Measurements from ENCODE around the gene YES1. TPM values are rescaled to one million over a fixed set of nuclear protein-coding genes. Genes with fewer than 3 reads are reported as not detected.
"Not testable (repeated sequence)": the region's sequence is repeated elsewhere in the genome, so short reads cannot be mapped to it uniquely, and the experiment has no call there.

YES1 gene
- polyA plus RNA-seq, 5 donors, result 44.0 to 75.4 (median 59.9) TPM

DNA sequence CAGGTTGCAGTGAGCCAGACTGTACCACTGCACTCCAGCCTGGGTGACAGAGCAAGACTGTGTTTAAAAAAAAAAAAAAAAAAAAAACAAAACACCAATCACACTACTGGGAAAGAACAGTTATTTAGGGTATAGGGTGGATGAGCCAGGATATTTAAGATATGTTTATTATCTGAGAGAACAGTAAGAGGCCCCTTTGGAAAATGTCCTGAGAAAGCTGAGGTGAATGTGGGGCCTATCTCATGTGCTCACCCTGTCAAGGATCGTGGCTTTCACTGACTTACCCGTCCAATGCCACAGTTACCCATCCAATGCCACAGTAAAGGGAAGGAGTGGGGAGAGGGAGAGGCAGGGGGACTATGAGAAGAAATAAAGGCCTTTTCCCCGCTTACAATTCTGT is 79.7 kb downstream of the YES1 start:
- DNase-seq, result no peak

DNA sequence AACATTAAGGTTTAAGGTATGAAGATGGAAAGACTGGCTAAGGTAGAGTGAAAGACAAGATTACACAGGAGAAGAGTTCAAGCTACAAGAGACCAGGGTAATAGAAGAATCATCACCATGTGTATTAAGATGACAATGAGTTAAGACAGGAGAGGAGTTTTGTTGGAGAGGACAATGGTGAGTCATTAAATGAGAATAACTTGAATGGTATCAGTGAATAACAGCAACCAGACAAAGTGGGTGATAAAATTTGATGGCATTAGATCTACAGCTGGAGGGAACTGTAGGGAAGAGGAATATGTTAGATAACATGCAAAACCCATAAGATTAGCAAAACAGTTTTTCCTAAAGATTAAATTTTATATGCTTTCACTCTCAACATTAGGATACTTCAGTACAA is 80.9 kb downstream of the YES1 start:
- DNase-seq, result no peak

DNA sequence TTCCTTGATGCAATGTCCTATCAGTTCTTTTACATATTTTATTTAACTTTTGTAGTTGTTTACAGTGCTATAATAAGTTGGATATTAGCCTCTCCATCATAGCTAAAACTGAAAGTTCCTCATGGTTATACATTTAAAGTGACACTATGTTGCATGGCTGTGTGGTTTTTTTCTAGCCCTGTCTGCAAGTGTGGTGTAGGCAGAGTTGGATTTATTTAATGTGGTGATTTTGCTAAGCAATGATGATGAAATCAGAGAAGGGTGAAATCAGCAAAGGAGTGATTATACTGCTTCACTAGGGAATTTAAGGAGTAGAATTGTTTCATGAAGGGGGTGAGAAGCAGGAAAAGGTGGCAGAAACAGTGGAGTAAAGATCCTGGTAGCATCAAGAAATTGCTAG is 81.3 kb downstream of the YES1 start:
- DNase-seq, result no peak

DNA sequence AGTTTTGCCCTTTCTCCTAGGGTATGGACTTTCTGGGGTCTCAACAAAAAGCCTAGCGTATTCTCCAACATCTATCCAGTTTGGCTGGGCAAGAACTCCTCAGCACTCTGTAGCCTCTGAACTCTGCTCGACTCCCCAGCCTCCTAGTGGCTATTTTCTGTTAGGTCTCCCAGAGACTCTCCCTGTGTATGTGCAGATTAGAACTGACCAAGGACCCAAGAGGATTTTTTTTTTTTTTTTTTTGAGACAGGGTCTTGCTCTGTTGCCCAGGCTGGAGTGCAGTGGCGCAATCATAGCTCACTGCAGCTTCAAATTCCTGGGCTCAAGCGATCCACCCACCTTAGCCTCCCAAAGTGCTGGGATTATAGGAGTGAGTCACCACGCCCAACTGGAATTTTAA is 81.9 kb downstream of the YES1 start:
- DNase-seq, result not testable (repeated sequence)

DNA sequence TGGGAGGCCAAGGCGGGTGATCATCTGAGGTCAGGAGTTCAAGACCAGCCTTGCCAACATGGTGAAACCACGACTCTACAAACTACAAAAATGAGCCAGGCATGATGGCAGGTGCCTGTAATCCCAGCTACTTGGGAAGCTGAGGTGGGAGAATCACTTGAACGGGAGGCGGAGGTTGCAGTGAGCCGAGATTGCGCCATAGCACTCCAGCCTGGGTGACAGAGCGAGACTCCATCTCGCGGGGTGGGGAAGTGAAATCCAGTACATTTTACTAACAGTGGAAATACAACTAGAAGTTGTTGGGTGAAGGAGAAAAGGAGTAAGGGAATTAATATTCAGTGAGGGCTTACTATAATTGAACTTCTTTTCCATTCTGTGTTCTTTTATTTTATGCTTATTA is 86.4 kb downstream of the YES1 start:
- DNase-seq, result no peak

DNA sequence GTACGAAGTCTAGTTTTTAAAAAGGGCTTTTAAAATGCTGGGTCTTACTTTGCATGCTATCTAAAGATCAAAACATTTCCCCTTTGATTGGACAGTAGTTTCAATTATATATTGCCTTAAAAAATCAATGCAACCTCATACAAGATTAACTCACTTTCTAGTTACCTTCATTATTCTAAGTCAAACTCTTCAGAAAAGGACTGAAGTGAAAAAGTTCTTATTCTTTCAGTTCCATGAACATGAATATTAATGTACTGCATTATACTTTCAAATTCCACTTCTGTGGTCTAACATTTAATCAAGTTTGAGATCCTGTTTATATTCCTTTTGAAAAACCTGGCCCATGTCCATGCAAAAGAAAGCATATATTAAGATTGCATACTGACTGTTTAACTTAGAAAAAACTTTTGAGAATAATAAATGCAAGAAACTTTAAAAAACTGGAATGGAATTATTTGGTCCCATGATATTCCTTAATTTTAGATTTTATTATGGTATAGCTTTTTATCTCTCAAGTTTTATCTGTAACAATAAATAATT is 88.4 kb downstream of the YES1 start:
- no peak for DNase-seq

DNA sequence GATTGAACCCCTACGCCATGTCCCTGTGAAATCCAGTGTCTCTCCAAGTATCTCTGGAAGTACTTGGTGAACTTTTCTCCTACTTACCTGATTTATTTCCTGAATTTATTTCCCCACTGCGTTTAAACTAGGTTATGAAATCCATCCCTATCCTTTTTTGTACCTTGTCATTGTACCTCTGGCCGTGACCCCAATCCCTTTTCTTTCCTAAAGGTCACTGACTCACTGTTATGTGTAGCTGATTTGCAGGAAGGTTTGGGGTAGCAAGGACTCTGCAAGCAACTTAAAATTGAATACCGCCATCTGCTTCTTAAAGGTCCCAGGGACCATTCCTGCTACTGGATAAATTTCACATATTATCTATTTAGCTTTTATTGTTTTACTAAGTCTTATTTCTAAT is 95.0 kb downstream of the YES1 start:
- DNase-seq, result no peak

DNA sequence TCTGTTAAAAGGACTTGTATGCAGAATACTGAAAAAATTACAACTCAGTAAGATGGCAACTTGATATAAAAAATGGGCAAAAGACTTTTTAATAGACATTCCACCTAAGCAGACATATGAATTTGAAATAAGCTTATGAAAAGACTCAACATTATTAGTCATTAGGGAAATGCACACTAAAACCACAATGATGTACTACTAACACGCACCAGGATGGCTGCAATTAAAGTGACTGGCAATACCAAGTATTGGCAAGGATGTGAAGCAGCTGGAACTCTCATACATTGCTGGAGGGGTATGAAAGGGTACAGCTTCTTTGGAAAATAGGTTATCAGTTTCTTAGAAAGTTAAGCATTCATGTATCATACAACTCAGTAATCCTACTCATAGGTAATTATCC is 96.4 kb downstream of the YES1 start:
- no peak for DNase-seq

DNA sequence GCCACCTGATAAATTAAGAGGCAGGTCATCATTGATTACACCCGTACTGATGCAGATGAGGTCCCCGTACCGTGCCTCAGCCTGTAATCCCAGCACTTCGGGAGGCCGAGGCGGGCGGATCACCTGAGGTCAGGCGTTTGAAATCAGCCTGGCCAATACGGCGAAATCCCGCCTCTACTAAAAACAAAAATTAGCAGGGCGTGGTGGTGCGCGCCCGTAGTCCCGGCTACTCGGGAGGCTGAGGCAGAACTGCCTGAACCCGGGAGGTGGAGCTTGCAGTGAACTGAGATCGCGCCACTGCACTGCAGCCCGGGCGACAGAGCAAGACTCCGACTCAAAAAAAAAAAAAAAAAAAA is 98.9 kb downstream of the YES1 start:
- no peak for DNase-seq

DNA sequence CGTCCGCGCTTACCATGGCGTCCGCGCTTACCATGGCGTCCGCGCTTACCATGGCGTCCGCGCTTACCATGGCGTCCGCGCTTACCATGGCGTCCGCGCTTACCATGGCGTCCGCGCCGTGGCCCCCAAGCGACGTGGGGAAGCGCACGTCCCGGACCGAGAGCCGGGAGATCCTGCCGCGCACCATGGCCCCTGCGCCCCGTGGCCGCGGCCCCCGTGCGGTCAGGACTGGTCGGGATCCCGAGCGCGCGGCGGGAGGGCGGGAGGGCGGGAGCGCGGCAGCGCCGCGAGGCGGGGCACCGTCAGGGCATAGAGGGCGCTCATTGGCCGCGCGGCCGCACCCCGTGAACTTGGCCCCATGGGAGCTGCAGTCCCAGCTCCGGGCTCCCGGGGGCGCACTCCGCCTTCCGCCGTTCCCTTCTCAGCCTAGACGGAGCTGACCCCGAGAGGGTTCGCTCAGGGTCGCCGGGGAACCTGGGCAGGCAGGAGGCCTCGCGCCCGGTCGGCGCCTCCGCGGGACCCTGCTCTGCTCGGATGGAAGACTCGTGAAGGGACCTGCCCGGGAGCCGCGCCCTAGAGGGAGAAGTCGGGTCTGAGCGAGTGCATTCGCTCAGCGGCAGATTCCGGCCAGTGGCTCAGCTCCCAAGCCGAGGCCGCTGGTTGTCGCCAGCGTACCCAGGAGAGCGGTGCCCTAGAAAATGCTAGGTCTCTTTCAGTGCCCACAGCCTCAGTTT is 99.5 kb downstream of the YES1 start, which contains the start of gene ENOSF1:
ENOSF1 (minus strand) TSS at position 230 of the 734 bp plus-strand sequence; CDS start at position 187, 43 bp downstream.
- DNase-seq, result peak; percentile 75 to 85

DNA sequence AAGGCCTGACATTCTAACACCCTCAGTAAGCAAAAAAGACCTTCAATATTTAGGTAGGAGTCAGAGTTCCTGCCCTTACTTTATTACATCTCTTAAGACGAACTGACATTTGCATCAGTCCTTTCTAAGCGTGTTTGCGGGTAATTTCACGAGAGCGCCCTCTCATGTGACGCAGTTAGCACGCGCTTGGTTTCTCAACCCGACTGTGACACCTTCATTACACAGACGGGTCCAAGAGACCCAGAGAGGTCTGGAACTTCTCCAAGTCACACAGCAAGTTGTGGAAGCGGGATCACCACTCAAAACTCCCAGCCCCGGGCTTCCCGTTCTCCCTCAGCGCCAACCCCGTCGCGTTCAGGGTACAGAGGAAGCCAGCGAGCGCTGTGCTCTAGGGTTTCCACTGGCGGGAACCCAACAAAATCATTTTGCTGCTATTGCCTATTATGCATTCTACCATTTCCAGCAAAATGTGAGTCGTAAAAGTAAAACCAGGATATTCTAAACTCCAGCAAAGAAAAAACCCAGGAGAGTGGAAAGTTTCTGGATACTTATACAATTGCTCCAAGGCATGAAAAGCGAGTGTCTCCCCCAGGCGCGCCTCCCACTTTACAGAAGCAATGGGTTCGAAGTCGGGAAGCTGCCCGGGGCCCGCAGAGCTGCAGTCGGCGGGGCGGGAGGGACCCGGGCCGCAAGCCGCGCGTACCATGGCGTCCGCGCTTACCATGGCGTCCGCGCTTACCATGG is 100.2 kb downstream of the YES1 start:
- peak; percentile 76 for DNase-seq

DNA sequence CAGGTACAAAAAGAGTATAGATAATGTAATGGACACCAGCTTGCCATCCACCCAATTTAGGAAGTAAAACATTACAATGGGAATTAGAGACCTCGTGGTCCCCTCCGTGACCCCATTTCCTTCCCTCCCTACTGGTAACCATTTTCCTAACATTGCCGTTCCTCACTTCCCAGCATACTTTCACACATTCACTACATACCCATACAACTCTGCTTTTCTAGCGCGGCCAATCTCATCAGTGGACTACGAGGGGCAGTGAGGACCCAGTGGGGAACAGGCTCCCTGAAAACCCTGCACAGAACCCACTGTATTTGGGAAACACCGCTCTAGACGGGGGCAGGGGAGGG is 100.8 kb downstream of the YES1 start:
- DNase-seq, result peak in 1 of 2 donors; percentile 42

DNA sequence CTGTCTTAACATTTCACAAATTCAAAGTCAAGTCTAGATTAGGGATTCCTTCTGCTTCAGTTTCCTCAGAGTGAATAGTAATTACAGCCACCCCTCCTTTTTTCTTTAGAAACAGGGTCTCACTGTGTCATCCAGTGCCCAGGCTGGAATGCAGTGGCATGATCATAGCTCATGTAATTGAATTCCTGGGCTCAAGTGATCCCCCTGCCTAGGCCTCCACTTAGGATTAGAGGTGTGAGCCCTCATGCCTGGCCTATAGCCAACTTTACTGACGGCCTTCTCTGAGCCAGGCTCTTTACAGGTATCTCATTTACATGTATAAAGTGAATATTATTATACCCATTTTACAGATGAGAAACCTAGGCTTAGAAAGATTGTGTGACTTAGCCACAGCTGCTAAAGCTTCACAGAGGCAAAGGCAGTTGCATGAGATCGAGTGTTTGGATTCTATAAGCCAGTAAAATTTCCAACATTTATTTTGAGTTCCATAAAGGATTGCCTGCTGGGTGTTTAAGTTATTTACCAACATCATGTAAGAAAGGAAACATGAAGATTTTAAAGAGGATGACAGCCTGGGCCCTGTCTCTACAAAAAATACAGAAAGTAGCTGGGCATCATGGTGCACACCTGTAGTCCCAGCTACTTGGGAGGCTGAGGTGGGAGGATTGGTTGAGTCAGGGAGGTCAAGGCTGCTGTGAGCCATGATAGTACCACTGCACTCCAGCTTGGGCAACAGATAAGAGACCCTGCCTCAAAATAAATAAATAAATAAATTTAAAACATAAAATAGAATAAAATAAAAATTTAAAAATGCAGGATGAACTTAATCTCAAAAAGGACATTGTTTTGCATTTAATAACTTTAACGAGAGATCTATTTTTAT is 101.4 kb downstream of the YES1 start:
- no peak for DNase-seq

DNA sequence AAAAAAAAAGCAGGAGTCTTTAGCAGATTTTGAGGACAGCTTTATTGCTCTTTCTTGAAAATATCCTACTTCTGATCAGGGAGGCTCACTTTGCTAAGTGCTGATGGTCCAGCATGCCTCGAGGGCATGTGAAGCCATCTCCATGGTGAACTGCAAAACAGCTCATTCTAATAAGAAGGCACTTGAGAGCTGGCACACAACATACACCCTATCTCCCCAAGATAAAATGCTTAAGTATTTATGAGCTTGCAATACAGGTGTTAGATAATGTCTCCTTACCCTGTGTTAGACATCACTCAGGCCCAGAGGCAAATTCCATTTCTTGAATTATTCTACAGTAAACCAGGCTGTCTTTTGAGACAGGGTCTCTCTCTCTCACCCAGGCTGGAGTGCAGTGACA is 102.3 kb downstream of the YES1 start:
- DNase-seq, result no peak

DNA sequence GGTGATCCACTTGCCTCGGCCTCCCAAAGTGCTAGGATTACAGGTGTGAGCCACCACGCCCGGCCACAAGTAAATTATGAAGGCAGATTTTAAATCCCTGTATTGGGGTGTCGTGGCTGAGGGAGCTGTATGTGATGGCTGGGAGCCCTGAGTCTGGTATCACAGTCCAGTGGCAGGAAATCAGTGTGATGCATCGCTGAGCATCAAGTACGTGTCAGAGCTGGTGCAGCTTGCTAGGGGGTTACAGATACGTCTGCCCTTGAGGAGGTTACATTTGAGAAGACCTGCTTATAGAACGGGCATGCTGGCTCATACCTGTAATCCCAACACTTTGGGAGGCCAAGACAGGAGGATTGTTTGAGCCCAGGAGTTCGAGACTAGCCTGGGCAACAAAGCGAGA is 103.9 kb downstream of the YES1 start:
- DNase-seq, result no peak

DNA sequence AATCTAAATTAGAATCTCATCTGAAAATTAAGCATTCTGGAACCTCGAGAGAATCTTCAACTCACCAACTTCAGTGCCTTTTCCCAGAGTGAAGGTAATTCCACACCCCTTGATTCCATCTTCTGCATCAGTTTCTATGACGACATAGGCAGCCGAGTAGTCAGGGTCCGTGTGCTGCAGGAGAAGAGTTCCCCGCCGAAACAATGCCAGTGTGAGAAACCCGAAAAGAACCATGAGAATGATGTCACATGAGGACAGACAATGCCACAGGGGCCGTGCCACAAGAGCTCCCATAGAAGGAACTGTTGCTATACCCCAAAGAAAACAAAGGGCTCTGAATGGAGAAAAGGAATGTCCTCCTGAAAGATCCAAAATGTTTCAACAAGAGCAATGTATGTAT is 105.6 kb downstream of the YES1 start:
- DNase-seq, result no peak

DNA sequence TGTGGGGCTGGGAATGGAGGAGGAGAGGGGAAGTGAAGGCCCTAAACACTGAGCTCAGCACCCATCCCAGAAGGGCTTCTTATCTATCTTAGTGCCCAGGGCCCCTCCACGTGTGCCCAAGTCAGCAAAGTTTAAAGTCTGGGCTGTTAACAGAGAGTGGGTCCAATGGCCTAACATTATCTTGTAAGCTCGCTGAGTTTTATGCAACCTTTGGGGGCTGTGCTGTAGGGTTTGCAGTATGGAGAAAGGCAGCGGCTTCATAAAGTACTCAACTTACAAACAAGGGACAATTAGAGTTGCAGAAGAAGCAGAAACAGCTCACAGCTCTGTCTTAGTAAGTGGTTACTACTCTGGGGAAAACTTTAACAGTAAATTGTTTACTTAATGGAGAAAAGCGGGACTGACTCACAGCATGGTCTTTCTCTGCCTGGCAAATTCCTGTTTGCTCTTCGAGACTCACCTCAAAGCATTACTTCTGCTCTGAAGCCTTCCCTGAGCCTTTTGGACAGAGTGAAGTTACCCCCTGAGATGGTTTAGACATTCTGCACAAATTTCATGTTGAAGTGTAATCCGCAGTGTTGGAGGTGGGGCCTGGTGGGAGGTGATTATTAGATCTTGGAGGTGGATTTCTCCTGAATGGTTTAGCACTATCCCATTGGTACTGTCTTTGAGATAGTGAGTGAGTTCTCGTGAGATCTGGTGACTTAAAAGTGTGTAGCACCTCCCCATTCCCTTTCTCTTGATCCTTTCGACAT is 108.7 kb downstream of the YES1 start:
- DNase-seq, result no peak

DNA sequence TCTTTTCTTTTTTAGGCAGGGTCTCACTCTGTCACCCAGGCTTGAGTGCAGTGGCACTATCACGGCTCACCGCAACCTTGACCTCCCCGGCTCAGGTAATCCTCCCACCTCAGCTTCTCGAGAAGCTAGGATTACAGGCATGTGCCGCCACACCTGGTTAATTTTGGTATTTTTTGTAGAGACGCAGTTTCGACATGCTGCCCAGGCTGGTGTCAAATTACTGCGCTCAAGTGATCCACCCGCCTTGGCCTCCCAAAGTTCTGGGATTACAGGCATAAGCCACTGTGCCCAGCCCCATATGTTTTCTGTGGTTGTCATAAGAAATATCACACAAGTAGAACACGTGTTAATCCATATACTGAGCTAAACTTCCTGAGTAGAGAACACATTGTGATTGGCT is 114.2 kb downstream of the YES1 start:
- no peak for DNase-seq

DNA sequence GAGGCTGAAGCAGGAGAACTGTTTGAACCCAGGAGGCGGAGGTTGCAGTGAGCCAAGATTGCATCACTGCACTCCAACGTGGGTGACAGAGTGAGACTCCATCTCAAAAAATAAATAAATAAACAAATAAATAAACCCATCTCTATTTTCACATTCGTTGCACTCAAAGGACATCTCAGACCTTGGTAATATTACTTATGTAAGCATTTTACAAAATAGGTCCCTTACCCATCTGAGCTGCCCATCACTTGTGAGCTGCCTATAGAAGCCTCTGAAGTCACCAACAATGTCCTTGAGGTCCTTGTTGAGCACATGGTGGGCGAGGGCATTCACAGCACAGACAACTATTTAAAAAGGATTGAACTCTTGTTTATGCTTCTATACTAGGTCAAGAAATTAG is 115.0 kb downstream of the YES1 start:
- DNase-seq, result no peak

DNA sequence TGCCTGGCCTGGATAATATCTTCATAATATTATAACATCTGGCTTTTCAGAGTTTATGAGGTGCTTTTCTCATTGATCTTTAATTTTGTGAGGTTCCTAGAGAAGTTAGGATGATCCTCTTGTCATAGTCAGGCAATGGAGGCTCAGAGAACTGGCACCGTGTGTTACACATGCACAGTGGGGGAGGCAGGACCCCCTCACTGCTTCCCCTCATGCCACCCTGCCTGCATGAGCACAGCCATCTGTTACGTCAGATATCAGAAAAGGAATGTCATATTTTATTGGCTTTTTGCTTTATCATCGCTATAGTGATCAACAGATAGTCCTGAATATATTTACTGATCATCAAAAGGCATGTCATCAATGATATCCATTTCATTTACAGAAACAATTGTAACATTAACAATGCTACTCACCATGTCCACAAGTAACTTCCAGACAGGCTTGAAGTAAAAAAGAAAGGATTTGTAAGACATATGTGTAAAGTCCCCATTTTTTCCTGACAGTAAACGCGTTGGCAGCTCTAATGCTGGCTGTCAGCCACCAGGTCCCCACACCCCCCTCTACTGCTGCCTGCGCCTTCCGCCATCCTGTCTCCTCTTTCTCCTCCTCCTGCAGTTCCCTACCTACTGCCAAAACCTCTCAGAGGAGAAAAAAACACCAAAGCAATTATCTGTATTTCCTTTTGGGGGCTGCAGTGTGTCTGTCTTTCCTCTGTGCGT is 118.4 kb downstream of the YES1 start:
- no peak for DNase-seq

DNA sequence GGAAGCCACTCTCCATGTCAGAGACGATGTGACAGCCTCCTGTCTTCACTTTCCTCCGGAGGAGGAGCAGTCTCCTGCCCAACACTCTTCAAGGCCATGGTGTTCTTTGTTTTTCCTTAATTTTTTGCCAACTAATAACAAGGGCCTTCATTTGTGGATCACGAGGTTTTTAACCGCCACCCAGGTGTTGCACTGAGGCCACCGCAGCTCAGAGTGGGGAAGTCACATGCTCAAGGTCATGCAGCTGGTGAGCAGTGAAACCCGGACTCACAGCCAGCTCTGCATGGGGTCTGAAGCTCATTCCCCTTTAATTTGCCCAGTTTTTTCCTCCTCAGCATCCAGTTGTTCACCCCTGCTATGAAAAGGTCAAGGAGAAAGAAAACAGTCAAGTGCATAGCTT is 119.2 kb downstream of the YES1 start:
- DNase-seq, result no peak

Measured in right lung (tissue), 5 donors.